ENCODE results near the gene PGAP6.
"Not testable (repeated sequence)": the region's sequence is repeated elsewhere in the genome, so short reads cannot be mapped to it uniquely, and the experiment has no call there.

PGAP6 gene

GRCh38 chr16:378821-379182 is 3.0 kb downstream of the PGAP6 start:
- no peaks in the 10 kb centered on the region for H3K9me2 ChIP-seq (replicated peaks; ENCODE audit: insufficient read depth, low read length)
- H3K9me3 ChIP-seq (replicated peaks; ENCODE audit: insufficient read depth, low read length), result no peaks in the 10 kb centered on the region
- no peak overlapping the region for H3K27ac ChIP-seq (ENCODE audit: low read length)
- H3K27me3 ChIP-seq (replicated peaks; ENCODE audit: insufficient read depth, low read length), result no peaks in the 10 kb centered on the region
- H3K4me2 ChIP-seq (ENCODE audit: low read depth, low read length), result no peak overlapping the region
- H3K79me2 ChIP-seq (ENCODE audit: low read length), result peaks cover 29% of the 10 kb centered on the region
- TF ChIP-seq EZH2 (optimal IDR thresholded peaks at IDR 0.05; ENCODE audit: low read depth, low read length) (no peak), CTCF (IDR thresholded peaks at IDR 0.05; ENCODE audit: low read length) (no peak), EZH2phosphoT487 (IDR thresholded peaks at IDR 0.05; ENCODE audit: low read length) (no peak)
- no peak overlapping the region for H2AFZ ChIP-seq (ENCODE audit: low read length)
- H3K4me1 ChIP-seq (ENCODE audit: low read length), result 0 out of 2 replicates have a peak, but pooled peaks cover 3% of the 10 kb centered on the region
- no peaks in the 10 kb centered on the region for H4K20me1 ChIP-seq (ENCODE audit: insufficient read depth, low read length)
- no peak overlapping the region for H3K4me3 ChIP-seq (ENCODE audit: low read length)
- H3F3A ChIP-seq (ENCODE audit: insufficient read depth, low read length), result no peaks in the 10 kb centered on the region
- no peaks in the 10 kb centered on the region for H3K36me3 ChIP-seq (replicated peaks; ENCODE audit: insufficient read depth, low read length)
- H3K9ac ChIP-seq (ENCODE audit: low read length), result no peak overlapping the region
- no peak for DNase-seq

- not testable (repeated sequence) for DNase-seq; H3K4me1 ChIP-seq (ENCODE audit: low read length); H3K9me3 ChIP-seq (replicated peaks; ENCODE audit: insufficient read depth, low read length); H3K4me2 ChIP-seq (ENCODE audit: low read depth, low read length); H3K36me3 ChIP-seq (replicated peaks; ENCODE audit: insufficient read depth, low read length); H3K9ac ChIP-seq (ENCODE audit: low read length); H3K4me3 ChIP-seq (ENCODE audit: low read length); H3K9me2 ChIP-seq (replicated peaks; ENCODE audit: insufficient read depth, low read length); H4K20me1 ChIP-seq (ENCODE audit: insufficient read depth, low read length); H2AFZ ChIP-seq (ENCODE audit: low read length); H3F3A ChIP-seq (ENCODE audit: insufficient read depth, low read length); H3K27ac ChIP-seq (ENCODE audit: low read length); H3K27me3 ChIP-seq (replicated peaks; ENCODE audit: insufficient read depth, low read length)
- H3K79me2 ChIP-seq (ENCODE audit: low read length), result peaks cover 29% of the 10 kb centered on the region
Measured at GRCh38 chr16:378113-378820, 3.5 kb downstream of the PGAP6 start.

- Histone ChIP-seq H3F3A (ENCODE audit: insufficient read depth, low read length) (no peaks in the 10 kb centered on the region), H3K4me2 (ENCODE audit: low read depth, low read length) (no peak overlapping the region), H3K4me3 (ENCODE audit: low read length) (no peak overlapping the region), H3K9me2 (replicated peaks; ENCODE audit: insufficient read depth, low read length) (no peaks in the 10 kb centered on the region), H3K9me3 (replicated peaks; ENCODE audit: insufficient read depth, low read length) (no peaks in the 10 kb centered on the region), H3K79me2 (ENCODE audit: low read length) (peaks cover 29% of the 10 kb centered on the region), H3K36me3 (replicated peaks; ENCODE audit: insufficient read depth, low read length) (no peaks in the 10 kb centered on the region), H3K4me1 (ENCODE audit: low read length) (no peaks in the 10 kb centered on the region), H3K27ac (ENCODE audit: low read length) (no peak overlapping the region), H3K27me3 (replicated peaks; ENCODE audit: insufficient read depth, low read length) (no peaks in the 10 kb centered on the region), H3K9ac (ENCODE audit: low read length) (no peak overlapping the region), H2AFZ (ENCODE audit: low read length) (no peak overlapping the region), H4K20me1 (ENCODE audit: insufficient read depth, low read length) (no peaks in the 10 kb centered on the region)
- no peak for DNase-seq
- TF ChIP-seq CTCF (IDR thresholded peaks at IDR 0.05; ENCODE audit: low read length), result no peak
- TF ChIP-seq EZH2phosphoT487 (IDR thresholded peaks at IDR 0.05; ENCODE audit: low read length), result no peak
- TF ChIP-seq EZH2 (optimal IDR thresholded peaks at IDR 0.05; ENCODE audit: low read depth, low read length), result no peak
Measured at GRCh38 chr16:377419-377951, 4.3 kb downstream of the PGAP6 start.

DNA sequence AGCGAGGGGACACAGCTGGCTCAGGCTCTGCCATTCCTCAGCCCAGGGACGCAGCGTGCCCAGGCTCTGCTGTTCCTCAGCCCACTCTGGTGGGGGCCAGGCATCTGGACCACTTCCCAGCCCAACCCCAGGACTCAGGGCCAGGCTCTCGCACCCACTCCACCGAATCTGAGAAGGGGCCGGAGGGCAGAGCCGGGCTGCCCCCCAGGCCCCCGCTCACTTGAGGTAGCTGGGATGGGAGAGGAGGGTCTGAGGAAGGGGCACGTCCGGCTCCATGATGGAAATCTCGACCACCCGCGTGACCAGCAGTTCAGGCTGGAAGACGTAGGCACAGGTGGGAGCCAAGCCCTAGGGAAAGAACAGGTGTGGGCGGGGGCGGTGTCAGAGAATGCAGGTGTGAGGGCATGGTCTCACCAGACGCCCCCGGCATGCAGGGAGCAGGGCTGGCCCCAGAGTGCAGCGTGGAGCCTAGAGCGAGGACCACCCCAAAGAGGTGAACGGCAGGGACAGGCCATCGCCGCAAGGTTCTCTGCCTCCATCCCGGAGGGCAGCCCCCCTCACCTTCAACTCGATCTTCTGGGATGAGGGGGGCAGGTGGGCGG is 4.9 kb downstream of the PGAP6 start:
- Histone ChIP-seq H3F3A (ENCODE audit: insufficient read depth, low read length) (no peaks in the 10 kb centered on the region), H2AFZ (ENCODE audit: low read length) (no peak overlapping the region), H3K27ac (ENCODE audit: low read length) (no peak overlapping the region), H3K36me3 (replicated peaks; ENCODE audit: insufficient read depth, low read length) (no peaks in the 10 kb centered on the region), H4K20me1 (ENCODE audit: insufficient read depth, low read length) (no peaks in the 10 kb centered on the region), H3K4me3 (ENCODE audit: low read length) (no peak overlapping the region), H3K4me2 (ENCODE audit: low read depth, low read length) (no peak overlapping the region), H3K79me2 (ENCODE audit: low read length) (peaks cover 25% of the 10 kb centered on the region), H3K9ac (ENCODE audit: low read length) (no peak overlapping the region), H3K9me2 (replicated peaks; ENCODE audit: insufficient read depth, low read length) (no peaks in the 10 kb centered on the region), H3K9me3 (replicated peaks; ENCODE audit: insufficient read depth, low read length) (no peaks in the 10 kb centered on the region), H3K27me3 (replicated peaks; ENCODE audit: insufficient read depth, low read length) (no peaks in the 10 kb centered on the region), H3K4me1 (ENCODE audit: low read length) (no peaks in the 10 kb centered on the region)
- DNase-seq, result no peak
- no peak for TF ChIP-seq EZH2phosphoT487 (IDR thresholded peaks at IDR 0.05; ENCODE audit: low read length)
- no peak for TF ChIP-seq EZH2 (optimal IDR thresholded peaks at IDR 0.05; ENCODE audit: low read depth, low read length)
- no peak for TF ChIP-seq CTCF (IDR thresholded peaks at IDR 0.05; ENCODE audit: low read length)

Data from MM.1S (cell line).